ENCODE data around the gene PLA2G3.

- TF ChIP-seq, protein P1, sequence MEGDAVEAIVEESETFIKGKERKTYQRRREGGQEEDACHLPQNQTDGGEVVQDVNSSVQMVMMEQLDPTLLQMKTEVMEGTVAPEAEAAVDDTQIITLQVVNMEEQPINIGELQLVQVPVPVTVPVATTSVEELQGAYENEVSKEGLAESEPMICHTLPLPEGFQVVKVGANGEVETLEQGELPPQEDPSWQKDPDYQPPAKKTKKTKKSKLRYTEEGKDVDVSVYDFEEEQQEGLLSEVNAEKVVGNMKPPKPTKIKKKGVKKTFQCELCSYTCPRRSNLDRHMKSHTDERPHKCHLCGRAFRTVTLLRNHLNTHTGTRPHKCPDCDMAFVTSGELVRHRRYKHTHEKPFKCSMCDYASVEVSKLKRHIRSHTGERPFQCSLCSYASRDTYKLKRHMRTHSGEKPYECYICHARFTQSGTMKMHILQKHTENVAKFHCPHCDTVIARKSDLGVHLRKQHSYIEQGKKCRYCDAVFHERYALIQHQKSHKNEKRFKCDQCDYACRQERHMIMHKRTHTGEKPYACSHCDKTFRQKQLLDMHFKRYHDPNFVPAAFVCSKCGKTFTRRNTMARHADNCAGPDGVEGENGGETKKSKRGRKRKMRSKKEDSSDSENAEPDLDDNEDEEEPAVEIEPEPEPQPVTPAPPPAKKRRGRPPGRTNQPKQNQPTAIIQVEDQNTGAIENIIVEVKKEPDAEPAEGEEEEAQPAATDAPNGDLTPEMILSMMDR (IDR thresholded peaks at IDR 0.05), result peak; percentile 94
- TF ChIP-seq ZFX (IDR thresholded peaks at IDR 0.05; ENCODE audit: borderline replicate concordance), result no peak
Observed at GRCh38 chr22:31148953-31149627, 8.8 kb upstream of the PLA2G3 start.

All from 22Rv1 (cell line).